Activated CD8-positive, alpha-beta memory T cell treated with anti-CD3 and anti-CD28 coated beads for 4 hours (primary cell): Measurements from ENCODE around the gene OR6N1.

Experiments
- DNase-seq, 2 donors: peaks; one replicate each; pipeline ENCODE4 v3.0.0-alpha.2; 2020; ENCODE audit warnings: low read depth in 2 of 2

The OR6N1 gene

GRCh38 chr1:158771950-158772866 lies at the start of gene OR6N1:
Gene OR6N1 (minus strand): TSS chr1:158772195. CDS start chr1:158766682, 5,513 bp downstream.
- DNase-seq, result no peak

- DNase-seq, result no peak
Measured at GRCh38 chr1:158821723-158822122, 49.7 kb upstream of the OR6N1 start.

- DNase-seq, result no peak
Measured at GRCh38 chr1:158819461-158820443, 47.8 kb upstream of the OR6N1 start.

DNA sequence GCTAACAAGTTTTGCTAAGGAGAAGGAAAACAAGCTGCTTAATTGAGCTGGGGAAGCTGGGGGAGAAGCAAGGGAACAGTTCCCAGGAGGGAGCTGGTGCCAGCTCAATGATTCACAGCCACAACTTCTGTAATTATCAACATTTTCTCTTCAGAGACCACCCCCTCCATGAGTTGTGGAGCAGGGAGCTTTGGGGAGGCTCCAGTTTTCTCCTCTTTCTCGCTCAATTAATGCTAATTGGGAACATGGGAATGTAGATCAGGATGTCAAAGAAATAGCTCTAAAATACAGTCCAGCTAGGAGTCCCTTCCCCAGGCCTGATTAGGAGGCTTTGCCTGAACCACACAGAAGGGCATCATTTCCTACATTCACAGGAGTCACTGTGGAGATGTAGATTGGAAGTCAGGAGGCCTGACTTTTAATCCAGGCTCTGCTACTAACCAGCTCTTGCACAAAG lies 47.0 kb upstream of the OR6N1 start:
- DNase-seq, result no peak

DNA sequence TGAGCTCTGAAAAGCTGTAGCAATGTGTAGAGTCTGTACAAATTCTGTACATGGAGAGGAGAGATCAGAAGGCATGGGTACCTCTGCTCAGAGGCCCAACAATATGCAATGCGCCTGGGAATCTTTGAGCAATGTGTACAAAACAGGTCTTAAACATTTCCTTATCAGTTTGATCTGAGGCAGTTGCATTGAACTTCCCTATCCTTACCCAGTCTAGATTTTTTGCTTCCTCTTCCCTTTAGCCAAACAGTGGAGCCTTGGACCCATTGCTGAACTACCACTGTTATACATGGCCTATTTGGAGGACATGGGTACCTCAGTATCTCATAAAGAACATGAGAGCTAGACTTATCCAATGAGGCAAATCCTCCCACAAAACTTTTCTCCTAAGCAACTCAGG lies 46.6 kb upstream of the OR6N1 start:
- DNase-seq, result no peak

DNA sequence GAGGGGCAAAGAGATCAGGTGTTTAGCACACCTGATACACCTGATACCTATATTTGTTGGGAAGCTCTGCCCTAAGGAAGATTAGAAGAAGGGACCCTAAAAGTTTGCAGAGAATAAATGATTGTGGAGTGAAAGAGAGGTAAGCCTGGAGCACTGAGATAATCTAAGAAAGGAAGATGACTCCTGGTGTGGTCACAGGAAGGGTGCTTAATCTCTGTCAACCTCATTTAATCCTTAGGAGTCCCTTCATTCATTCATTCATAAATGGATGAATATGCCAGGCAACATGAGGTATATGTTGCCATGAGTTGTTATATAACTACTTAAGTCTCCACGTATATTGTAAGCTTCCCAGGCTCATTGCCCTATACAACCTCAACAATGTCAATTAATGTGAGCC lies 43.0 kb upstream of the OR6N1 start:
- DNase-seq, result no peak

DNA sequence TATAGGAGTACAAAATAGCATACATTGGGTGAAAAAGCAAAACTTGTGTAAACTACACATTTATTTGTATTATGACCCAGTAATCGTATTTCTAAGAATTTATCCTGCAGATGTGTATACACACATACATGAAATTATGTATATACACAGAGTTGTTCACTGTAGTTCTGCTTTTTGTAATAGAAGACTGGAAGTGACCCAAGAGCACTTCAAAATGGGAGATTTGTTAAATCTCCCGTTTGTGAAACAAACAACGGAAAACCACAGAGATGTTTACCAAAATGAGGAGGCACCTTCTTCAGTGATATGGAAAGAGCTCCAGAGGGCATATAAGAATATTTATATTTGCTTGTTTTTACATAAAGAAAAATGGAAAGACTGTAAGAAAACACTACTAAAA lies 41.2 kb upstream of the OR6N1 start:
- no peak for DNase-seq

DNA sequence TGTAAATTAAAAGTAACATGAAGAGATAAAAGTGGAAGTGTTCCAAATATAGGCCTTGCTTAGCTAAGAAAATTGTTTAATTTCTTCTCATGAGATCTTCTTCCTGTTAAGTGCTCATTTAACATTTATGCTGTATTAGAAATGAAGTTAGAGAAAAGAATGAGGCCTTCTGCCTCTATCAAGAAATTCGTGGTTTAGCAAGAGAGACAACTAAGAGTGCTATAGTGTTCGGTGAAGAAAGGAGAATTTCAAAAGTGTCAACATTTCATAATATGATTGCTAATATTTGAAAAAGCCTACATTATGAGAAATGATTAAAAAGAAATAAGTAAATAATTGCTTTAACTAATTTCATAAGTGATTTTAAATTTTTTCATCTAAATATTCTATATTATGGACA lies 40.3 kb upstream of the OR6N1 start:
- DNase-seq, result no peak

- DNase-seq, result no peak
Measured at GRCh38 chr1:158810311-158810710, 38.3 kb upstream of the OR6N1 start.

DNA sequence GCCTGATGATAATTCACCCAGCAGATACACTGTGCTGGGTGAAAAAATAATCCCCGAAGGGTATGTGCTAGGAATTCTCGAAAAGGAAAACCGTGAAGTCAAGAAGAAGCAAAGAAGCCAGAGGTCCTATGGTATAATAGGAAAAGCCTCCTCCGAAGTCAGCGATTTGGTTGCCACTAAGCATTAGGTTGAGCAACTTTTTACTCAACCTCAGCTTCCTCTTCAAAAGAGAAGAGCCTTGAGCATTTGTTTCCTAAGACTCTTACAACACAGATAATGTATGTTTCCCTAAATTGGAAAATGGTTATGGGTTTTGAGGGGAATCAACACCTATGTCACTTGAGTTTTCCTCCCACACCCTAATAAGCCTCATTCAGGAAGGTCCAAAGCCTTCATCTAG lies 37.9 kb upstream of the OR6N1 start:
- no peak for DNase-seq

DNA sequence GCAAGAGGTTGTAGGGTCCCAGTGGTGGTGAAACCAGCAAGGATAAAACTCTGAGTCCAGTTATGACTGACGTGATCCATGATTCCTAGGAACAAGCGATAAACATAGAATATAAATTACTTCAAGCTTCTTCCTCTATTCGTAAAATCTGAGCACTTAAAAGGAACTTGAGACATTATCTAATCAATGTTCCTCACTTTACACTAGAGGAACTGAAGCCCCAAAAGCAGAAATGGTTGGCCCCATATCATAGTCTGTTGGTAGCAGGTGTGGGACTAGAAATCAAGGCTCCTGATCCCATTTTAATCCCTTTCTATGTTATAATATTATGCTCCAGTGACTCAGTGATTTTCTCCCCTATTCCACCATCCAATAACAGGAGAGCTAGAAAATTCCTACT lies 37.3 kb upstream of the OR6N1 start:
- DNase-seq, result no peak

DNA sequence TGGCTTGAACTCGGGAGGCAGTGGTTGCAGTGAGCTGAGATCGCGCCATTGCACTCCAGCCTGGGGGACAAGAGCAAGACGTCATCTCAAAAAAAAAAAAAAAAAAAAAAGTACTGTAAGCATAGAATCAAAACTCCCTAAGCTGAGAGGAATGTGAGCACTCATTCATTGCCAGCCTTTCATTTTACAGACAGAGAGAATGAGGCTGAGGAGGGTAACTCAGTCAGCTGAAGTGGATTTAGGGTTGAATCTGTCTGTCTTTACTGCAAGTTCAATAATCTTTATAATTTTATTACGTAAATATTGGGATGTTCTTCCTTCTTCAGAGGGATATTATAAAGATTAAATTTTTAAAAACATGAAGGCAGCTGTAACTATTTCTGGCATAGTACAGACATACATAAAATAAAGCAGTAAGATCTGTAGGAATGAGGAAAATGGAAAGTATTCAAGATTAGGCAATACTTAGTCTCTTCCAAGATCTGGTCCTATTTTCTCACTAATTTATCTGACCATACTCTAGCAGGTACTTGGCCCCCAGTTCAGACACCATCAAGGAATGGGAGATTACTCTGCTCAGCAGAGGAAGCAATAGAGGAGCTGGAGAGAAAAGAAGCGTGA lies 35.0 kb upstream of the OR6N1 start:
- no peak for DNase-seq

DNA sequence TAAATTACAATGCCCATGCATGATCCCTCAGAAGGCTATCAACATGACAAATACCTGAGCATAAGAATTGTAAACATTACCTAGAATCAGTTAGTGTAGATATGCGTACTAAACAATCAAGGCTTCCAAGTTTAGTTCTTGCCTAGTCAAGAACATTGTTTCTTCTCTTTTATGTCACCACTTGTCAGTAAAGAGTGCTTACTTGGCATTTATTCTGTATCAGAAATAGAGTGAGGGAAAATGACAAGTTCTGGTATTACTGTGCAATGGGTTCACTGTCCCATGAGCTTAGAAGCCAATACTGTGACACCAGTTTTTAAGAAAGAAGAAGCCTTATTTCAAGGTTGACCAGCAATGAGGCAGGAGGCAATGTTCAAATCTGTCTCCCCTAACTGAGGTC lies 31.7 kb upstream of the OR6N1 start:
- DNase-seq, result no peak

DNA sequence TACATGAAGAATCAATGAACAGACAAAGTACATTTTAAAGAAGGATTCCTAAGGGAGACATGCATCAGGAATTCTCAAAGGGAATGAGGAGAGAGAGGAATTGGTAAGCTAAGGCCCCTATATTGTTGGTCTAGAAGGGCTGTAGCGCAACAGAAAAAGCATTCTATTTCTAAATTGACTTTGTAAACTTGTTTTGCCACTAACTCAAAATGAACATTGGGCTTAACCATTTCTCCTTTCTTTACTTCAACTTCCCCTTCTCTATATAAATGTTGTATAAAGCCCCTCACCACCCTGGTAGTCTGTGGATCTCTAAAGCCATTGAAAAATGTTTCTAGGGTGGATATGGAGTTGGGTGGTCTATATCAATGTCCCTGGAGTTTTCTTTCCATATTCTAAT lies 29.4 kb upstream of the OR6N1 start:
- no peak for DNase-seq

GRCh38 chr1:158800526-158800925 lies 28.5 kb upstream of the OR6N1 start:
- DNase-seq, result no peak

GRCh38 chr1:158799689-158800088 lies 27.7 kb upstream of the OR6N1 start:
- no peak for DNase-seq

DNA sequence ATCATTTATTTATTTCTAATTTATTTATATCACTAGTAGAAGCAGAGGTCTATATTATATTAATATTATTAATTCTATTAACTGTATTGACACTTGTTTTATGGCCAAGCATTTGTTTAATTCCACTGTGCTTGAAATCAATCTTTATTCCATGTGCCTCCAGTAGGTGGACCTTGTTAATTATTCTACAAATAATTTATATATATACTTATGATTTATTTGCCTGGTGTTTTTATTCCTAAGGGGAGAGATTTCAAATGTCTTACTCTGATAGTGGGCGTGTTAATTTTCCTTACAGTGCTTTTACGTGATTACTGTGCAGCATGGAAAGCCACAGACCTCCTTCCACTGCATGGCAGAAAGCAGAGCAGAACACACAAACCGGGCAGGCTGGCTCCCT lies 26.5 kb upstream of the OR6N1 start:
- DNase-seq, result no peak

GRCh38 chr1:158794247-158794646 lies 22.3 kb upstream of the OR6N1 start:
- DNase-seq, result no peak

DNA sequence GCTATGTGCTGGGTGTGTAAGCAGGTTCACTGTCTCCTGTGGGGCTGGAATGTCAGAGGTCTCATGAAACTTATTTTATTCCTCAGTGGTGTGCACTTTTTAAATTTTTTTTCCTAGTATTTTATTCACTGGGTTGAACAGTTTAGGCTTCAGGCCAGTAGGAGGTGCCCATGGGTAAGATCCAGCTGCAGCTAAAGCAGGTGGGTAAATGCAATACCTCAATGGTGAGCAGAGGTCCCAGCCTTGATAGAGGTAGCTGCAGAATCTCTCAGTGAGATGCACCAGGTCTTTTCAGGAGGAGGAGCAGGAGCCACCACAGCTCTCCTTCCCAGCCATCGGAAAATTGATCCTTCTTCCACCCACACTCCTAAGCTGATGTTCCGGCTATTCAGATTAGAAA lies 21.6 kb upstream of the OR6N1 start:
- DNase-seq, result peak in 1 of 2 donors; percentile 1

GRCh38 chr1:158781104-158781503 lies 9.1 kb upstream of the OR6N1 start, which contains the start of gene OR6N2:
Gene OR6N2 (minus strand): TSS chr1:158781204. CDS start chr1:158777635, 3,569 bp downstream.
- DNase-seq, result no peak

- DNase-seq, result no peak
Measured at GRCh38 chr1:158754420-158754819, 17.6 kb downstream of the OR6N1 start, which contains the start of gene OR6K6. Gene OR6K6 (plus strand): TSS chr1:158754720. CDS start chr1:158754888, 168 bp downstream.
